ENCODE results near the gene SMPDL3B. TPM values are rescaled to one million over a fixed set of nuclear protein-coding genes. Genes with fewer than 3 reads are reported as not detected.

SMPDL3B gene
- total RNA-seq, 1 experiment from 2014 or later: 11.7 TPM

GRCh38 chr1:27931759-27932158 is 3.0 kb upstream of the SMPDL3B start:
- Histone ChIP-seq H3K4me1 (no peaks in the 10 kb centered on the region; the same call in 1 of the 2 replicates), H3K4me3 (ENCODE audit: low read depth, low read length) (no peak overlapping the region), H3K36me3 (ENCODE audit: control insufficient read depth, insufficient read depth, low read length) (no peaks in the 10 kb centered on the region), H3K27me3 (replicated peaks; ENCODE audit: control insufficient read depth, insufficient read depth, low read length) (no peaks in the 10 kb centered on the region), H3K9me3 (no peaks in the 10 kb centered on the region)
- Mint-ChIP-seq H3K9me3 (ENCODE audit: unreplicated experiment) (no peaks in the 10 kb centered on the region), H3K27me3 (ENCODE audit: insufficient read depth, unreplicated experiment) (no peaks in the 10 kb centered on the region), H3K27ac (ENCODE audit: unreplicated experiment) (no peak overlapping the region), H3K4me3 (ENCODE audit: unreplicated experiment) (no peak overlapping the region), H3K36me3 (ENCODE audit: insufficient read depth, unreplicated experiment) (peaks cover 12% of the 10 kb centered on the region), H3K4me1 (ENCODE audit: low read depth, unreplicated experiment) (peaks cover 12% of the 10 kb centered on the region)
- intact Hi-C loops (cut with micrococcal nuclease; ENCODE audit: unreplicated experiment): no loop called here
- ChIA-PET POLR2A (no interaction called here), CTCF (no interaction called here)
- DNase-seq: no peak
- TF ChIP-seq, protein P1, sequence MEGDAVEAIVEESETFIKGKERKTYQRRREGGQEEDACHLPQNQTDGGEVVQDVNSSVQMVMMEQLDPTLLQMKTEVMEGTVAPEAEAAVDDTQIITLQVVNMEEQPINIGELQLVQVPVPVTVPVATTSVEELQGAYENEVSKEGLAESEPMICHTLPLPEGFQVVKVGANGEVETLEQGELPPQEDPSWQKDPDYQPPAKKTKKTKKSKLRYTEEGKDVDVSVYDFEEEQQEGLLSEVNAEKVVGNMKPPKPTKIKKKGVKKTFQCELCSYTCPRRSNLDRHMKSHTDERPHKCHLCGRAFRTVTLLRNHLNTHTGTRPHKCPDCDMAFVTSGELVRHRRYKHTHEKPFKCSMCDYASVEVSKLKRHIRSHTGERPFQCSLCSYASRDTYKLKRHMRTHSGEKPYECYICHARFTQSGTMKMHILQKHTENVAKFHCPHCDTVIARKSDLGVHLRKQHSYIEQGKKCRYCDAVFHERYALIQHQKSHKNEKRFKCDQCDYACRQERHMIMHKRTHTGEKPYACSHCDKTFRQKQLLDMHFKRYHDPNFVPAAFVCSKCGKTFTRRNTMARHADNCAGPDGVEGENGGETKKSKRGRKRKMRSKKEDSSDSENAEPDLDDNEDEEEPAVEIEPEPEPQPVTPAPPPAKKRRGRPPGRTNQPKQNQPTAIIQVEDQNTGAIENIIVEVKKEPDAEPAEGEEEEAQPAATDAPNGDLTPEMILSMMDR (IDR thresholded peaks at IDR 0.05; ENCODE audit: insufficient read depth in 1 of 2, low read depth in 1 of 2, low read length in 1 of 2, severe bottlenecking in 1 of 2, unreplicated experiment in 1 of 2): no peak
- BruUV-seq (replicated peaks): no TSS peak

- H3K4me3 Mint-ChIP-seq (ENCODE audit: unreplicated experiment): peak overlapping the region; percentile 70
- CTCF ChIA-PET: no interaction called here
- POLR2A ChIA-PET: interaction anchor here (0.9 kb wide), 1 partner anchor 24 kb away, joined by 4 read pairs; the partner anchor contains the start of gene XKR8
These were observed 921 bp downstream of the SMPDL3B start for GRCh38 chr1:27935721-27936120.

DNA sequence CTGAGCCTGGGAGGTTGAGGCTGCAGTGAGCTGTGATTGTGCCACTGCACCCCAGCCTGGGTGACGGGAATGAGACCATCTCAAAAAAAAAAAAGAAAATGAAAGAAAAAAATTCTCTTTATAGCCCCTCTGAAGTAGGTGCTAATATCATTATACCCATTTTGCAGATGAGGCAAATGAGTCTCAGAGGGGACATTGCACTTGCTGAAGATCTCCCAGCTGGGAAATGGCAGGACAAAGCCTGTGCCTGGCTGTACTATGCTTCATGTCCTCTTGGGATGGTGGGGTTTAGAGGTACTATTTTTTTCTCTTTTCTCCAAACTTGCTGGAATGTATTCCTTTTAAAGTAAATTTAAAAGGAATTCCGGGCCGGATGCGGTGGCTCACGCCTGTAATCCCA is 1.6 kb downstream of the SMPDL3B start:
- ChIA-PET CTCF (no interaction called here), POLR2A (no interaction called here)
- intact Hi-C loops (cut with micrococcal nuclease; ENCODE audit: unreplicated experiment): no loop called here
- peaks cover 12% of the 10 kb centered on the region for H3K36me3 Mint-ChIP-seq (ENCODE audit: insufficient read depth, unreplicated experiment)
- H3K4me1 Mint-ChIP-seq (ENCODE audit: low read depth, unreplicated experiment): peaks cover 14% of the 10 kb centered on the region
- H3K4me3 Mint-ChIP-seq (ENCODE audit: unreplicated experiment): no peak overlapping the region
- Histone ChIP-seq H3K4me1 (no peaks in the 10 kb centered on the region; the same call in 1 of the 2 replicates), H3K4me3 (ENCODE audit: low read depth, low read length) (no peak overlapping the region), H3K36me3 (ENCODE audit: control insufficient read depth, insufficient read depth, low read length) (no peaks in the 10 kb centered on the region), H3K9me3 (no peaks in the 10 kb centered on the region), H3K27me3 (replicated peaks; ENCODE audit: control insufficient read depth, insufficient read depth, low read length) (no peaks in the 10 kb centered on the region)
- no peaks in the 10 kb centered on the region for H3K27me3 Mint-ChIP-seq (ENCODE audit: insufficient read depth, unreplicated experiment)
- no peak overlapping the region for H3K27ac Mint-ChIP-seq (ENCODE audit: unreplicated experiment)
- TF ChIP-seq, protein P1 (IDR thresholded peaks at IDR 0.05; ENCODE audit: insufficient read depth in 1 of 2, low read depth in 1 of 2, low read length in 1 of 2, severe bottlenecking in 1 of 2, unreplicated experiment in 1 of 2): no peak
- no peak for DNase-seq
- no peaks in the 10 kb centered on the region for H3K9me3 Mint-ChIP-seq (ENCODE audit: unreplicated experiment)
- BruUV-seq (replicated peaks): no TSS peak

More at GRCh38 chr1:27935721-27936120, 921 bp downstream of the SMPDL3B start:
- intact Hi-C loops (cut with micrococcal nuclease; ENCODE audit: unreplicated experiment): no loop called here
- Histone ChIP-seq H3K9me3 (no peaks in the 10 kb centered on the region), H3K4me3 (ENCODE audit: low read depth, low read length) (no peak overlapping the region), H3K36me3 (ENCODE audit: control insufficient read depth, insufficient read depth, low read length) (no peaks in the 10 kb centered on the region), H3K27me3 (replicated peaks; ENCODE audit: control insufficient read depth, insufficient read depth, low read length) (no peaks in the 10 kb centered on the region), H3K4me1 (no peaks in the 10 kb centered on the region; the same call in 1 of the 2 replicates)
- Mint-ChIP-seq H3K4me1 (ENCODE audit: low read depth, unreplicated experiment) (peaks cover 12% of the 10 kb centered on the region), H3K9me3 (ENCODE audit: unreplicated experiment) (no peaks in the 10 kb centered on the region), H3K27ac (ENCODE audit: unreplicated experiment) (peak overlapping the region; percentile 66), H3K27me3 (ENCODE audit: insufficient read depth, unreplicated experiment) (no peaks in the 10 kb centered on the region), H3K36me3 (ENCODE audit: insufficient read depth, unreplicated experiment) (peaks cover 12% of the 10 kb centered on the region)
- TF ChIP-seq, protein P1 (IDR thresholded peaks at IDR 0.05; ENCODE audit: insufficient read depth in 1 of 2, low read depth in 1 of 2, low read length in 1 of 2, severe bottlenecking in 1 of 2, unreplicated experiment in 1 of 2): no peak
- DNase-seq: no peak
- BruUV-seq (replicated peaks): no TSS peak
